ENCODE results near the gene CENPQ.

CENPQ gene

GRCh38 chr6:49504666-49505065 lies 41.5 kb downstream of the CENPQ start:
- no peak for DNase-seq (ENCODE audit: low spot score)

DNA sequence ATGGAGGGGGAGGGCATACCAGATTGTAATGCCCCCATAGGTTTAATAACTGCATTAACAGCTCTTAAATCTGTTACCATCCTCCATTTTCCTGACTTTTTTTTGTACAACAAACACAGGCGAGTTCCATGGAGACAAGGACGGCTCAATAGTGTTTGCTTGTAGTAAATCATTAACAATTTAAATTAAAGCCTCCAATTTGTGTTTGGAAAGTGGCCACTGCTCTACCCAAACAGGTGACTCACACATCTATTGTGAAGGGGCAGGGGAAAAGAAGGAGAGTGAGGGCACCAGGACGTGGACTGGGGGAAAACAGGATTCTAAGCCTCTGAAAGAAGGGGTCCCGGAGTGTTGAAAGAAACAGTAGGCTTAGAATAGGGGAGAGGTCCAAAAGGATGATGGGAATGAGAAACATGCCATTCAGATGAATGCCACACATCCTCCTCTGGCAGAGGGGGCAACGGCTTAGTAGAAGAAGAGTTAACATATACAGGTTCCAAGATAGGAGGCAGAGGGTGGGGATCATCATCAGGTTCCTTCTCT lies 43.5 kb downstream of the CENPQ start:
- DNase-seq (ENCODE audit: low spot score): no peak

DNA sequence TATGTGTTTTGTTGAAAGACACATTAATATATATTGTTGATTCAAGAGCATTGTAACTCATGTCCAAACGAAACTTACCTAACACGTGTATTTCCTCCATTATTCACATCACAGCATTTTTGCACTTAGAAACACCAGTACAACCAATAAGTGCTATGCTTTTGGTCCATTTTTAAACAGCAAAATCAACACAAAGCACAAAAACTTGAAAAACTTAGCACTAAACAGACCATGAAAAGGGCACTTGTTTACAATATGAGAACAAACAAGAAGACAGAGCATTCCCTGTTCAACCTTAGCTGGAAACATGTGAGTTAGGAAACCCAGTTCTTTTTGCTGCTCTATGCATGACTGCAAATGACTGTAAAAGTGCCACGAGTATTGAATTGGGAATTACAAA lies 46.2 kb downstream of the CENPQ start:
- DNase-seq (ENCODE audit: low spot score): no peak

DNA sequence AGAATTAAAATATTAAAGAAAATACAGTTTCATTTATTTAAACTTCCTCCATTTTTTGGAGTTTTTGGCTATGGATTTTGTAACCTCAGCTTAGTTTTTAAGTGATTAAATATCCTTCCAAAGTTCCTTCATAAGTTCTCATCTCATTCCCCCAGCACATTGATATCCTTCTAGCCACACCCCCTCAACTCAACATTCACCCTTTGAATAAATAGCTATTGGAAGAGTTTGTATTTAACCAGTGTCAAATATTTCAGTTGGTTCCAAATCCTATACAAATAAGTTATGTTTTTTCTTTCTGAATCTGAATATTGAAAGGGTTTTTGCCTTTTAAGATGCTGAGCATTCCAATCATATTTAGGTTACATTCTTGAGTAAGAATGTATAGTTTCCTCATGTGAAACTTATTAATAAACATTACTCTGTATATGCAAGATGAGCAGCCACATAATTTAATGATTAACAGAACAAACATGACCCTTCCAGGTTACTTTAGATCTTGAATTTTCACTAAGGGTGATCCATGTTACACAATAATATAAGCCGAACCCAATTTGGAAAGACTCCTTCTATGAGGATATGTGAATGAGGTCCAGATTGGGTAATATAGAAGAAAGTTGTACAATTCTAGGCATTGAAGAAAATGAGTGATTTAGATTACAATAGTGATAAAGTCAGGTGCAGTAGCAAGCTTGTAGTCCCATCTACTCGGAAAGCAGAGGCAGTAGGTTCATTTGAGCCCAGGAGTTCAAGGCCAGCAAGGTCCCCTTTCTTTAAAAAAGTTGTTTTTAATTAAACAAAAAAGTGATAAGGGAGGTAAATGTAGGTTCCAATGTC lies 50.2 kb downstream of the CENPQ start:
- DNase-seq (ENCODE audit: low spot score): no peak

DNA sequence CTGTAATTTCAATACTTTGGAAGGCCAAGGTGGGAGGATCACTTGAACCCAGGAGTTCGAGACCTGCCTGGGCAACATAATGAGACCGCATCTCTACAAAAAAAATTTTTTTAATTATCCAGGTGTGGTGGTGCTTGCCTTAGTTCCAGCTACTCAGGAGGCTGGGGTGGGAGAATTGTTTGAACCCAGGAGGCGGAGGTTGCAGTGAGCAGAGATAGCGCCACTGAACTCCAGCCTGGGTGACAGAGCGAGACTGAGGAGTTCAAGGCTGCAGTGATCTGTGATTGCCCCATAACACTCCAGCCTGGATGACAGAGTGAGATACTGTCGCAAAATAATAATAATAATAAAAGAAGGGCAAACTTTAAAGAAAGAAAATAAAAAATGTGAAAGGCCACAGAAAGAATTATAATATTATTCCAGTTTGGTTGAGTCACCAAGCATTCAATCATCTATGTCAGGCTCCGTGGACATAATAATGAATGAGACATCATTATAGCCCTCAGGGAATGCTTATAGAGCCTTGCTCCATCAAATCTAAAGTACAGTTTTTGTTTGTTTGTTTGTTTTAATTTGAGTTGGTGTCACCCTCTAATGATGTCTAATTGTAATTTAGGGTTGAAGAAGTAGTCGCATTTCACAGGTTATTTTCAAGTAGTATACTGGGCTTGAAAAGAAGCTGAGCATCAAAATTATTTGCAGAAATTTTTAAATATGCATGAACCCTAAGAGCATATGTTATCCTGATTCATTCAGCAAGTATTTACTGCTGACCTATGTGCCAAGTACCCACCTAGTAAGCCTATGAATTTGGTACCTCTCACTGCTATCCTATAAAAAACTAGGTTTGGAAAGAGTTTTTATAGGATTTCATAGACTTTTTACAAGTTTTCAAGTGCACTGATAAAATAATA lies 51.7 kb downstream of the CENPQ start:
- no peak for DNase-seq (ENCODE audit: low spot score)

- DNase-seq (ENCODE audit: low spot score): no peak
Measured at GRCh38 chr6:49515485-49516146, 52.4 kb downstream of the CENPQ start.

- DNase-seq (ENCODE audit: low spot score): no peak
Measured at GRCh38 chr6:49516147-49516505, 53.0 kb downstream of the CENPQ start.

DNA sequence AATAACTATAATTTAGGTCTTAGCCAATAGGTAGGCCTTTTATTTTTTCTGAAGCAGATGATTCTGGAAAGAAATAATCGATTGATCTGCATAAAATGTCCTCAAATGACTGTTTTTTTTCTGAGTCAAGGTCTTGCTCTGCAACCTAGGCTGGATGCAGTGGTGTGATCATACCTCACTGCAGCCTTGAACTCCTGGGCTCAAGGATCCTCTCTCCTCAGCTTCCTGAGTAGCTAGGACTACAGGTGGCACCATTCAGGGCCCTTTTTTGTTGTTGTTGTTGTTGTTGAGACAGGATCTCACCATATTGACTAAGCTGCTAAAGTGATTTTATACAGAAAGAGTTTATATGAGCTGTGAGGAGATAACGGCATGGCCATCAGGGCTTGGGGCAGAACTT lies 54.7 kb downstream of the CENPQ start:
- DNase-seq (ENCODE audit: low spot score): no peak

DNA sequence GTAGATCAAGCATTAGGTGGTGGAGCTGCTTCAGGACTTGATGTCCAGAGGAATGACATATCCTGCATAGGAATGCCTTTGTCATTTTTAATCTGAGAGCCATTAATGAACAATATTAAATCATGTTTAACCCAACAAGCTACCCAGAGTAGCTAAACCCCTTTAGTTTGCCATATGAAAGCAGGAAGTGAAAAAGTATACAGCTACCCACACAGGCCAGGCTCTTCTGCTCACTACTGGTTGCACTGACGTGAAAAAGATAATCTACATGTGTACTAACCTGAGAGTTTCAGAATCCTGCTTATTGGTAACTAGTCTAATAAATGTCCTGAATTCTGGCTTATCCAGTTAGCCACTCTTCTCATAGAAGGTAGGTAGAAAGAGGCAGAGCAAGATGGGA lies 56.5 kb downstream of the CENPQ start:
- DNase-seq (ENCODE audit: low spot score): no peak

DNA sequence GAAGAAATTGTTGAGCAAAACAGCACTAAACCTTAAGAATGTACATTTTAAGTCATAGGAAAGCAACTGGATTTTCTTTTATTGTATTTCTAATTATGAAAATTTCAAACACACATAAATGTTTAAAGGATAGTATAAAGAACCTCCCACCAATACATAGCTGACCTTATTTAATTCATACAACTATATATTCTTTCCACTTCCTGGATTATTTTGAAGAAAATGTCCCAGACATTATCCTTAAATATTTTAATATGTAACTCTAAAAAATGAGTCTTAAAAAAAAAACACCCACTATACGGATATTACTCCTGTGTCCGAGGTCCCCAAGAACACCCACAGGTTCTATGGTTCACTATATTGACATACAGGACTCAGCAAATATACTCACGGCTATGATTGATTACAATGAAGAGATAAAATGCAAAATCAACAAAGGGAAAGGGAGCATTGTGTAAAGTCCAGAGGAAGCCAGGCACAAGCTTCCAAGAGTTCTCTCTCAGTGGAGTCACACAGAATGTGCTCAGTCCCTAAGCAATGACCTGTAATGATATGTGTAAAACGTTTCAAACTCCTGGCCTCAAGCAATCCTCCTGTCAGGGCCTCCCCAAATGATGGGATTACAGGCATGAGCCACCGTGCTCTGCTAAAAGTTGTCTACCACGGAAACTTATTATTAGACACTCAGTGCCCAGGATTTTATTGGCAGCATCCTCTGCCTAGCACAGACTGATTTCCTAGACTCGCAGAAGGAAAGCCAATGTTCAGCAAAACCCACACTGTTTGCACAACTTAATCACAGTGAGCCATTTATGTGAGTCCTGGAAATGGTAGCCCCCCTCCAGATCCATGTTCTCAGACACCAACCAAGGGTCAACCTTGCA lies 59.8 kb downstream of the CENPQ start:
- DNase-seq (ENCODE audit: low spot score): no peak

DNA sequence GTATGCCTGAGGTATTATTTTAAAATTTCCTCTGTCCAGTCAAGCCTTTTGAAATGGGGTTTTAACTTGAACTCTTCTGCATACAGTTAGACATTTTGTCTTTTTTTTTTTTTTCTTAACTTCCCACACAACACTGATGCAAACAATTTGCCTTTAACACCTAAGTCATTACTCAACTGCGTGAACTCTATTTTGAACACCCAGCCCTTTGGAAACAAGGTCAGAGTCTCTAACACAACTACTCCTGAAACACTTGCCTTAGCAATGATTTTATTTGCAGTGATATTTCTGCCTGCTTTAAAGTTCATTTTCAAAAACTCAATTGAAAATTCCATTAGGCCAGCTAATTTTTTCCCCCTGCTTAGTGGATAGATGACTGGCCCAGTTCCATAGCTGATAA lies 60.7 kb downstream of the CENPQ start:
- no peak for DNase-seq (ENCODE audit: low spot score)

DNA sequence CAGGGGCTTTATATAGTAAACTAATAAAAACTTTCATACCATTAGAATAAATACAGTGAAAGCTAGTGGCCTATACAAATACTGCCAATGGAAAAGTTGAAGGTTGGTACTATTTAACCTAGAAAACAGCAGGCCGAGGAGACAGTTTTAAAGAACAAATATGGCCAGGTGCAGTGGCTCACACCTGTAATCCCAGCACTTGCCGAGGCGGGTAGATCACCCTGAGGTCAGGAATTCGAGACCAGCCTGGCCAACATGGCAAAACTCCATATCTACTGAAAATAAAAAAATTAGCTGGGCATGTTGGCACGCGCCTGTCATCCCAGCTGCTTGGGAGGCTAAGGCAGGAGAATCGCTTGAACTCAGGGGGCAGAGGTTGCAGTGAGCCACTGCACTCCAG lies 61.4 kb downstream of the CENPQ start:
- no peak for DNase-seq (ENCODE audit: low spot score)

- no peak for DNase-seq (ENCODE audit: low spot score)
Measured at GRCh38 chr6:49526598-49526997, 63.4 kb downstream of the CENPQ start.

DNA sequence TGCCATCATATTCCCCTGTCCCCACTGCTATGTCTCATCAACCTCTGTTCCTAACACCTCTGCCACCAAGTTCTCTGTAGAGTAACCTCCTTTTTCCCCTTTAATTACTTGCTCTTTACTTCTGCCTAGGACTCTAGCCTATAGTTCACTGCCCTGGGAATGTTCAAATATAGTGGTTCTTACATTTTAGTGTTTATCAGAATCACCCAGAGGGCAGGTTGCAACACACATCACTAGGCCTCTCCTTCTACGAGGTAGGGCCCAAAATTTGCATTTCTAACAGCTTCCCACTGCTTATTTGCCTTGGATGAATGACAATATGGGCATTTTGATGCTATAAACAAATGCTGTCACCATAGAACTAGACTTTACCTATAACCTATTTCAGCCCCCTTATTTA lies 64.2 kb downstream of the CENPQ start:
- DNase-seq (ENCODE audit: low spot score): no peak

DNA sequence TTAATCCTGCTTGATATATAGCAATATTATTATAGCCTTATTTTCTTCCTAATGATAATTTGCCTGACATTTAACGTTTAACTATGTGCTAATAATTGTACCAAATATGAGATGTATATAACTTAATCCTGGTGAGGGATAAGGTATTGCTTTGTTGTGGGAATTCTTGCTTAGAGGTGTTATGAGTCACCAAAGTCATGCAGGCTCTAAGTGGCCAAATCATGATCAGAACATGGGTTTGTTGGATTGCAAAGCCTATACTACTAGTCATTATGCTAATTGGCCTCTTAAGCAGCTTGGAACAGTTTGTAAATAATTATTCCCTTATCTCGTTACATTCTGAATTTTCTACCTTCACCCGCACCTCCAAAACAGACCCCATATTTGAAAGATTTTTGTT lies 65.4 kb downstream of the CENPQ start:
- DNase-seq (ENCODE audit: low spot score): no peak

- DNase-seq (ENCODE audit: low spot score): no peak
Measured at GRCh38 chr6:49530141-49530776, 67.1 kb downstream of the CENPQ start.

GRCh38 chr6:49531774-49532569 lies 68.8 kb downstream of the CENPQ start:
- peak; percentile 69 for DNase-seq (ENCODE audit: low spot score)

GRCh38 chr6:49535795-49536194 lies 72.6 kb downstream of the CENPQ start:
- no peak for DNase-seq (ENCODE audit: low spot score)

DNA sequence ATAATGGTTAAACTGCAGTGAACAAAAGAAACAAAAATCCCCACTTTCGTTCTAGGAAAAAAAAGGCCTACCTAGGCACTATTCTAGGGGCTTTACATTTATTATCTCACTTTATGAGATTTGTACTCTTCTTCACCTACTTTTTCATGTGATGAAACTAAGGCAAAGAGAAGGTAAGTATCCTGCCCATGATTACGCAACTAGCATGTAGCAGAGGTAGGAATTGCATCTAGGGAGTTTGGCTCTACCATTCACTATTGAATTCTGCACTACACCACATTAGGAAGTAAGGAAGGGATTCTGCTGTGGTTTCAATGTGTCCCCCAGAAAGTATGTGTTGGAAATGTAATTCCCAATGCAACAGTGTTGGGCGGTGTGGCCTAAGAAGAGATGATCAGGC lies 75.9 kb downstream of the CENPQ start:
- no peak for DNase-seq (ENCODE audit: low spot score)

- no peak for DNase-seq (ENCODE audit: low spot score)
Measured at GRCh38 chr6:49540614-49541013, 77.4 kb downstream of the CENPQ start.

All from pons (tissue), 1 donor.